ENCODE measurements around the gene PRKAG2.

The PRKAG2 gene

DNA sequence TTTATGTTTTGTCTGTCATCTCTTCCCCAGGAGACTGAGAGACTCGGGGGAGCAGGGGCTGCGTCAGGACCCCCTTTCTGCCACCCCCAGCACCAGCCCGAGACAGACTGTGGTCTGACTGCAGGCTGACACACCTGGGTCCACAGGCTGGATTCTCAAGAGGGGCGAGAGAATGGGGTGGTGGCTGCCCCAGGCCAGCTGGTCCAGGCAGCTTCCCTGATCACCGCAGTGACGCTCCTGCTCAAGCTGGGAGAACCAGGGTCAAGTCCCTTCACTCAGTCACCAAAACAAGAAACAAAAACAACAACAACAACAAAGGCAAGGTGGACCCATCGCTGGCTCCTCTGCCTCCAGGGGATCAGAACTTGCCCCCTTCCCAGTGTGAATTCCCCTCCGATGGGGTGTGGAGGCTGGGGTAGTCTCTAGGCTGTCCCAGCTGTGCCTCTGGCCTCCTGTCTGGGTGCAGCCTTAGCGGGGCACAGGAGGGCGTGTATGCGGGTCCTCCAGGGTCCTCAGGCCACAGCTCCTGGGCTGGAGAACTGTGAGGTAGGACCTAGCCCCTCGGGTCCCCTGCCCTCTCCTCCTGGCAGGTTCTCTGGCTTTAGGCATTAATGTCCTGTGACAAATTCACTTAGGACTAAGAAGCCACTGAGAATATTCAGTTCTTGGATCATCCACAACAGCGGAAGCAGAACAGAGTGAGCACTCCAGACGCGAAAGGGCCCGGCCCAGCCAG lies 40.6 kb downstream of the PRKAG2 start:
- Histone ChIP-seq H3K4me3 (ENCODE audit: low read length) (no peak overlapping the region), H3K9ac (ENCODE audit: low read length) (no peak overlapping the region), H3K9me3 (ENCODE audit: control insufficient read depth, low read length) (no peaks in the 10 kb centered on the region), H3K36me3 (ENCODE audit: control insufficient read depth, insufficient read depth, low read length, severe bottlenecking) (no peaks in the 10 kb centered on the region), H3K27me3 (replicated peaks; ENCODE audit: control insufficient read depth, insufficient read depth, low read length) (peaks cover 28% of the 10 kb centered on the region), H3K4me1 (ENCODE audit: control insufficient read depth, insufficient read depth, low read length) (no peaks in the 10 kb centered on the region)
- no peak for DNase-seq (ENCODE audit: low read depth)

DNA sequence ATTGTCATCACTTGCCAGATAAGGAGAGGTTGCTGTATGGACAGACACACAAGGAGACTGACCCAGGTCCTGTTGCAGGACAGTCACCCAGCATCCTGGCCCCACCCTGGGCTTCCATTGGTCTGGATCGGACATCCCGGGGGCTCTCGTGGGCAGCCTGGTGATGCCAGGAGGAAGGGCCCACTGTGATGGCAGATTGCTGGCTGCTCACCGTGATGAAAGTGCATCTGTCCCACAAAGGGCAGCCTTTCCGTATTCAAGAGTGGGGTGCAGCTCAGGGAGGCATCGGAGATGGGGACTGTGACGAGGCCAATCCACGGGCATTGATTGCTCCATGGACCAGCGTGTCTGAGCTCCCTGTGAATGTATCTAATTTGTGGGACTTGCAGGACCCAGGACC lies 41.3 kb downstream of the PRKAG2 start:
- no peak for DNase-seq (ENCODE audit: low read depth)
- H3K36me3 ChIP-seq (ENCODE audit: control insufficient read depth, insufficient read depth, low read length, severe bottlenecking), result no peaks in the 10 kb centered on the region

DNA sequence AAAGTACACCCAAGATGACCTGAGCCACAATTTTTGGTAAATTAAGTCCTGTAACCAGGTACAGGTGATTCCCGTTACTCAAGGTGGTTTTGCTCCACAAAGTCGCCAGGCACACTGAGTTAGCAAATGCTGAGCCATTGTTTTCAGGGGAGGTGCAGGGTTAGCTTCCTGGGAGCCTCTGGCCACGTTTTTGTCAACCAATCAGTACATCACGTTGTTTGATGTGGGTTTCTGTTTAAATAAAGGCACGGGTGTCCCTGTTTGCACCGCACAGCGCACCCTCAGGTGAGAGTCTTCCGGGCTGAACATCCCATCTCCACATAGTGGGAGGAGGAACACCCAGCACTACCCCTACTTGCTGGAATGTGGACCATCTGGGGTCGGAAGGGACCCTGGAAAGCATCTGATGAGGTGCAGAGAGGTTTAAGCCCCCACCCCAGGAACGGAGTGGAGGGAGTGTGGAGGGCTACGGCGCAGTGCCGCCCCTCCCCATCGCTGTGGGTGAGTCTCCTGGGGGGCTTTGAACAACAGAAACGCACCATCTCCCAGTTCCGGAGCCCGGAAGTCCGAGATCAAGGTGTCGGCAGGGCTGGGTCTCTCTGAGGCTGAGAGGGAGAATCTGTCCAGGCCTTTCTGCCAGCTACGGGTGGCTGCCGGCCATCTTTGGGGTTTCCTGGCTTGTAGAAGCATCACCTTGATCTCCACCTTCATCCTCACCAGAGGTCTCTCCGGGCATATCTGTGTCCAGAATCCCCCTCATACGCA lies 42.5 kb downstream of the PRKAG2 start:
- no peak for DNase-seq (ENCODE audit: low read depth)
- Histone ChIP-seq H3K4me1 (ENCODE audit: control insufficient read depth, insufficient read depth, low read length) (no peaks in the 10 kb centered on the region), H3K27me3 (replicated peaks; ENCODE audit: control insufficient read depth, insufficient read depth, low read length) (peaks cover 33% of the 10 kb centered on the region), H3K4me3 (ENCODE audit: low read length) (no peak overlapping the region), H3K9ac (ENCODE audit: low read length) (no peak overlapping the region), H3K9me3 (ENCODE audit: control insufficient read depth, low read length) (no peaks in the 10 kb centered on the region), H3K36me3 (ENCODE audit: control insufficient read depth, insufficient read depth, low read length, severe bottlenecking) (no peaks in the 10 kb centered on the region)

More for the DNA sequence above, 41.3 kb downstream of the PRKAG2 start:
- Histone ChIP-seq H3K9ac (ENCODE audit: low read length) (no peak overlapping the region), H3K9me3 (ENCODE audit: control insufficient read depth, low read length) (no peaks in the 10 kb centered on the region), H3K4me3 (ENCODE audit: low read length) (no peak overlapping the region), H3K27me3 (replicated peaks; ENCODE audit: control insufficient read depth, insufficient read depth, low read length) (peaks cover 31% of the 10 kb centered on the region), H3K4me1 (ENCODE audit: control insufficient read depth, insufficient read depth, low read length) (no peaks in the 10 kb centered on the region)

DNA sequence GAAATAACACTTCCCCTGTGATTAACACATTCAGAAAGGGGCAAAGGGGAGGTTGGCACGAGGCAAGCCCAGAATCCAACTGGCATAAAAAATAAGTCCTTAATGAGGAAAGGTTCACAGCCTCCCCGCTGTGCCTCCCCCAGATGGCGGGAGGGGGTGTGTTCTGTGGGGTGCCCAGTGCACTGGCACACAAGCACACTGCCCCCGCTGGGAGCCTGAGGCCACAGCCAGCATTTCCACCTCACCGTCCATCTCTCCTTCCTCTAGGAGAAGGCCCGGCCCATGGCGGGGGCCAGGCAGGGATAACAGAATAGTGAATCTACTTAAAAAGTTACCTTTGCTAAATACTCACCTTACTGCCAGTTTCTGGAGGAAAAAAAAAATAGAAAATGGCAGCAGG lies 43.2 kb downstream of the PRKAG2 start:
- no peak overlapping the region for H3K9ac ChIP-seq (ENCODE audit: low read length)
- H3K36me3 ChIP-seq (ENCODE audit: control insufficient read depth, insufficient read depth, low read length, severe bottlenecking), result no peaks in the 10 kb centered on the region
- H3K27me3 ChIP-seq (replicated peaks; ENCODE audit: control insufficient read depth, insufficient read depth, low read length), result peaks cover 38% of the 10 kb centered on the region
- H3K9me3 ChIP-seq (ENCODE audit: control insufficient read depth, low read length), result no peaks in the 10 kb centered on the region
- no peak for DNase-seq (ENCODE audit: low read depth)
- H3K4me1 ChIP-seq (ENCODE audit: control insufficient read depth, insufficient read depth, low read length), result no peaks in the 10 kb centered on the region
- no peak overlapping the region for H3K4me3 ChIP-seq (ENCODE audit: low read length)

DNA sequence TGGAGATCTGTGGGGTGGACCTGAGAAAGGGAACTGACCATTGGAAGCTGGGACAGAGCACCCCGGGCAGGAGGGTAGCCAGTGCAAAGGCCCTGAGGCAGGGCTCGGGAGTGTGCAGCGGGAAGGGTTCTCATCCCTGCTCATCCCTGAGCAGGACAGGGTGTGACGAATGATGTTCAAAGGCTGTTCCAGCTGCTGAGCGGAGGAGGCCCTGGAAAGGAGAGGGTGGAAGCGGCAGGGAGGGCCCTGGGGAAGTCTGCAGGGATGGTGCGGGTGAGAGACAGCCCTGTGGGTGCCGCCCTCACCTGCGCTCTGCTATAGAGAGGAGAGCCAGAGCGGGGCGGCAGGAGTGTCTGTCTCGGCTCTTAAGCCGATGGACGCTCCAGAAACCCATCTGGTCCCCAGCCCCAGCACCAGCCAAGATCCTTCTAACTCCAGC lies 43.7 kb downstream of the PRKAG2 start:
- Histone ChIP-seq H3K9ac (ENCODE audit: low read length) (no peak overlapping the region), H3K36me3 (ENCODE audit: control insufficient read depth, insufficient read depth, low read length, severe bottlenecking) (no peaks in the 10 kb centered on the region), H3K4me3 (ENCODE audit: low read length) (no peak overlapping the region), H3K27me3 (replicated peaks; ENCODE audit: control insufficient read depth, insufficient read depth, low read length) (peaks cover 38% of the 10 kb centered on the region), H3K9me3 (ENCODE audit: control insufficient read depth, low read length) (no peaks in the 10 kb centered on the region), H3K4me1 (ENCODE audit: control insufficient read depth, insufficient read depth, low read length) (no peaks in the 10 kb centered on the region)
- DNase-seq (ENCODE audit: low read depth), result no peak

DNA sequence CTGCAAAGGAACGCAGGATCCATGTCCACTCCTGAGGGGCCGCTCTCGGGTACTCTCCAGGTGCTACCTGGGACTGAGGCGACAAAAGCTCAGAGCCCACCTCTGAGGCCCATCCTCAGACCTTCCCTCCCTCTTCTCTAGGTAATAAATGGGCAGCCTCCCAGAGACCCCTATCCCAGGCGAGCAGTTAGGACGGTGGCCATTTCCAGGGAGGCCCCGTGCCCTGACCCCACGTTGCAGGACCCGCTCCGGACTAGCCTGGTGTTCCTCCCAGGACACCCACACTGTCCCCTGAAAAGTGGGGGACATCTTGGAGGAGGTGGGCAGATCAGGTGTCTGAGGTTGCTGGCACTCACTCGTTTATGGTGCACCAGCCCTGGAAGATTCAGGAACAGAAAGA lies 44.3 kb downstream of the PRKAG2 start:
- Histone ChIP-seq H3K9me3 (ENCODE audit: control insufficient read depth, low read length) (no peaks in the 10 kb centered on the region), H3K27me3 (replicated peaks; ENCODE audit: control insufficient read depth, insufficient read depth, low read length) (peaks cover 40% of the 10 kb centered on the region), H3K9ac (ENCODE audit: low read length) (no peak overlapping the region), H3K36me3 (ENCODE audit: control insufficient read depth, insufficient read depth, low read length, severe bottlenecking) (no peaks in the 10 kb centered on the region), H3K4me1 (ENCODE audit: control insufficient read depth, insufficient read depth, low read length) (no peaks in the 10 kb centered on the region), H3K4me3 (ENCODE audit: low read length) (no peak overlapping the region)
- no peak for DNase-seq (ENCODE audit: low read depth)

DNA sequence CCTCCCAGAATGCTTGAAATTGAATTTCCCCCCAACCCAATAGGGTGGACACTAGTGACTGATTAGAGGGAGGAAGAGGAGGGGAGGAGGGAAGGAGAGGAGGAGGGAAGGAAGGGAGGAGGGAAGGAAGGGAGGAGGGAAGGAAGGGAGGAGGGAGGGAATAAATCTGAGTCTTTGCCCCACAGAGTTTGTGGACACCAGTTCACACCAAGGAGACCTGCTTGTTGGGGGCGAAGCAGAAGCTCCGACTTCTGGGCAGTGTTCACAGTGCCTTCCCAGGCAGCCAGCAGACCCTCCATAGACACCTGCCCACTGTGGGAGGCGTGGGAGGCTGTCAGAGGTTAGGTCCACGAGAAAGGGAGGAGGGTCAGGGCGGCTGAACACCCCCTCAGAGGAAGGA lies 44.8 kb downstream of the PRKAG2 start:
- Histone ChIP-seq H3K27me3 (replicated peaks; ENCODE audit: control insufficient read depth, insufficient read depth, low read length) (peaks cover 40% of the 10 kb centered on the region), H3K9me3 (ENCODE audit: control insufficient read depth, low read length) (no peaks in the 10 kb centered on the region), H3K36me3 (ENCODE audit: control insufficient read depth, insufficient read depth, low read length, severe bottlenecking) (no peaks in the 10 kb centered on the region), H3K9ac (ENCODE audit: low read length) (no peak overlapping the region), H3K4me3 (ENCODE audit: low read length) (no peak overlapping the region), H3K4me1 (ENCODE audit: control insufficient read depth, insufficient read depth, low read length) (no peaks in the 10 kb centered on the region)
- no peak for DNase-seq (ENCODE audit: low read depth)

DNA sequence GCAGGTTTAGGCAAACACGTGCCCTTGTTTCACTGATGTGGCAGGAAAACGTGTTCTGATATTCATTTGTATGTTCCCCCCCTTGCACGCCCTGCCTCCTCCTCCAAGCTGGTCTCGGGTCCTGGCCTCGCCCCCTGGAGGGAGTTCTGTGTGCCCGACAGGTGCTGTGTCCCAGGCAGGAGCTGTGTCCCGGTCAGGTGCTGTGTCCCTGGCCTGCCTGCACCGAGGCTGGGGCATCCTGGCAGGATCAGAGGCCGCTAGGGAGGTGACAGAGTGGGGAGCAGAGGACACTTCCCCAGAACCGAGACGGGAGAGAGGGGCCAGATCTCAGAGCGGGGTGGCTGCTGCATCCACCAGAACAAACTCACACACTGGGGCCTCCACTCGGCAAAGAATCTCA lies 45.3 kb downstream of the PRKAG2 start:
- Histone ChIP-seq H3K4me3 (ENCODE audit: low read length) (no peak overlapping the region), H3K9ac (ENCODE audit: low read length) (no peak overlapping the region), H3K4me1 (ENCODE audit: control insufficient read depth, insufficient read depth, low read length) (no peaks in the 10 kb centered on the region), H3K27me3 (replicated peaks; ENCODE audit: control insufficient read depth, insufficient read depth, low read length) (peaks cover 41% of the 10 kb centered on the region), H3K36me3 (ENCODE audit: control insufficient read depth, insufficient read depth, low read length, severe bottlenecking) (no peaks in the 10 kb centered on the region), H3K9me3 (ENCODE audit: control insufficient read depth, low read length) (no peaks in the 10 kb centered on the region)
- DNase-seq (ENCODE audit: low read depth), result no peak

DNA sequence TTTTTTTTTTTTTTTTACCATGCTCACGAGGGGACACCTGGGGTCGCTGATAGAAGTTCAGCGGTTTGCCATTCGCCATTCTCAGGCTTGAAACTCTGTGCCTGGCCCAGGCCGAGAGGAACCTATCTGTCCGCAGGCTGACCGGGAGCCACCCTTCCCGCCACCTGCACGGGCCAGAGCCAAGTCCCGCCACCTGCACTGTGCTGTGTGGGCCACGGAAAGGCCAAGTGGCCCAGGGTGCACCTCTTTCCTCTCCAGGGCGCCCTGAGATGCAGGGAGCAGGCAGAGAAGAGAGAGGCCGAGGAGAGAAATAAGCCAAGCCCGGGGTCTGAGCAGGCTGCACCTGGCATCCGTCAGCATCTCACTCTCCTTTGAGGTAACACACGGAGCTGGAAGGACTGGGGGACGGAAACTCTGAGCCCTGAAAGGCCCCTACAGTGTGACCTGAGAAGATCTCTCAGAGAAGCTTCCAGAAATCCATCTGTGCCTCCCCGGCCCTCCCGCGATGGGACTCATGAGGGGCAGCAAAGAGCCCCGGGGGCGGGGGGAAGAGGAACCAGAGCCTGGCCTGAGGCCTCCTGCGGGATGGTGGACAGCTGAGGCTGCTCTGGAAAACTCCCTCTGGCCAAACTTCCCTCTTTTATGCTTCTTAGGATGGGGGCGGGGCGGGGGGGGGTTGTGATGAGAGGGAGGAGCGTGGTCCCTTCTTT lies 46.6 kb downstream of the PRKAG2 start:
- H3K9ac ChIP-seq (ENCODE audit: low read length), result no peak overlapping the region
- H3K4me1 ChIP-seq (ENCODE audit: control insufficient read depth, insufficient read depth, low read length), result no peaks in the 10 kb centered on the region
- H3K36me3 ChIP-seq (ENCODE audit: control insufficient read depth, insufficient read depth, low read length, severe bottlenecking), result no peaks in the 10 kb centered on the region
- no peaks in the 10 kb centered on the region for H3K9me3 ChIP-seq (ENCODE audit: control insufficient read depth, low read length)
- peaks cover 36% of the 10 kb centered on the region for H3K27me3 ChIP-seq (replicated peaks; ENCODE audit: control insufficient read depth, insufficient read depth, low read length)
- DNase-seq (ENCODE audit: low read depth), result no peak
- H3K4me3 ChIP-seq (ENCODE audit: low read length), result no peak overlapping the region

DNA sequence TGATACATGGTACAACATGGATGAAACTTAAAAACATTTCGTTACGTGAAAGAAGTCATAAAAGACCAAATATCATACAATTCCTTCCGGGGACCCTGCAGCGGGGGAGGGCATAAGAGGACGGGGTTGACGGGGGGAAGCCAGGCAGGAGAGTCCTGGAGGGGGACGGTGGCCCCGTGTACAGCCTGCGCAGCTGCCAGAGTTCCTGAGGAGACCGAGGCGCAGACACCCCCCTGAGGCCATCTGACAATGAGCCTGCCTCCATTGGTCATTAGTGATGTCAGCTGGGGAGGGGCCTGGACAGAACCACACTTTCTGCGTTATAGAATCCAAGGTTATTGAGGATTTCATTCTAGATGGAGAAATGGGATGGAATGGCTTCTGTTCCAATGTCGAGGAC lies 47.2 kb downstream of the PRKAG2 start:
- Histone ChIP-seq H3K27me3 (replicated peaks; ENCODE audit: control insufficient read depth, insufficient read depth, low read length) (peaks cover 38% of the 10 kb centered on the region), H3K9ac (ENCODE audit: low read length) (no peak overlapping the region), H3K36me3 (ENCODE audit: control insufficient read depth, insufficient read depth, low read length, severe bottlenecking) (no peaks in the 10 kb centered on the region), H3K9me3 (ENCODE audit: control insufficient read depth, low read length) (no peaks in the 10 kb centered on the region), H3K4me3 (ENCODE audit: low read length) (no peak overlapping the region), H3K4me1 (ENCODE audit: control insufficient read depth, insufficient read depth, low read length) (no peaks in the 10 kb centered on the region)
- DNase-seq (ENCODE audit: low read depth), result no peak

DNA sequence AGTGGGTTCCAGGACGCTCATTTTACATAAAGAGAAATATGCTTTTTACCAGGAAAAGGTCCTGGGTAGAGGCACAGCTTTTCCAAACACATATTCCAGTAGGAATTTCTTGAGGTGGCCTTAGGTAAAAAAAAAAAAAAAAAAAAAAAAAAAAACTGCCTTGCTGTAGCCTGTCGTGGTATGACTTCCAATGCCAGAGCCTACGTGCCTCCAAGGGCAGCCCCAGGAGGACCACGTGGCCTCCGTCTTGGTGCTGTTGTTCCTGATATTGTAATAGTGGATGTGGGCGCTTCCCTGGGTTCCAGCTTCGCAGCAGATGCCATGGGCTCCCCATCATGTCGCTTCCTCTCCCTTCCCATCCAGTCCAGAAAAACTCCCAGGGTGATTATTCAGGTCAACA lies 49.3 kb downstream of the PRKAG2 start:
- Histone ChIP-seq H3K27me3 (replicated peaks; ENCODE audit: control insufficient read depth, insufficient read depth, low read length) (peaks cover 35% of the 10 kb centered on the region), H3K9me3 (ENCODE audit: control insufficient read depth, low read length) (no peaks in the 10 kb centered on the region), H3K36me3 (ENCODE audit: control insufficient read depth, insufficient read depth, low read length, severe bottlenecking) (no peaks in the 10 kb centered on the region), H3K9ac (ENCODE audit: low read length) (no peak overlapping the region), H3K4me3 (ENCODE audit: low read length) (no peak overlapping the region), H3K4me1 (ENCODE audit: control insufficient read depth, insufficient read depth, low read length) (peaks cover 3% of the 10 kb centered on the region)
- no peak for DNase-seq (ENCODE audit: low read depth)
